GM23248 (cell line): ENCODE measurements around the gene ATP5PB. TPM values are rescaled to one million over a fixed set of nuclear protein-coding genes. Genes with fewer than 3 reads are reported as not detected.
A peak's percentile ranks its signal among the peaks of the same experiment; 100 is the strongest.

Experiments
- DNase-seq: peaks from one replicate; pipeline ENCODE4 v3.0.0-alpha.2; 2015
- H2AFZ ChIP-seq: fragments of 200-600 bp; sonication (generic); 2 replicates; pipeline ENCODE4 v1.6.1; 2016; ENCODE audit warnings: antibody characterized with exemption
- H3F3A ChIP-seq: fragments of 200-600 bp; sonication (generic); 2 replicates; pipeline ENCODE4 v1.6.1; 2016; ENCODE audit warnings: mild to moderate bottlenecking, antibody characterized with exemption, mixed run types; ENCODE audit not compliant: insufficient read depth
- H3K27ac ChIP-seq: fragments of 200-600 bp; sonication (generic); 2 replicates; pipeline ENCODE4 v1.5.1; 2016; ENCODE audit warnings: mild to moderate bottlenecking
- H3K27me3 ChIP-seq: fragments of 200-600 bp; sonication (generic); replicated peaks from 2 replicates; pipeline ENCODE4 v1.6.1; 2016; ENCODE audit warnings: mild to moderate bottlenecking; ENCODE audit not compliant: insufficient read depth
- H3K36me3 ChIP-seq: fragments of 200-600 bp; sonication (generic); 2 replicates; pipeline ENCODE4 v1.6.1; 2016; ENCODE audit warnings: low read depth, mild to moderate bottlenecking
- H3K4me1 ChIP-seq: fragments of 200-600 bp; sonication (generic); 2 replicates; pipeline ENCODE4 v1.6.1; 2016; ENCODE audit warnings: mild to moderate bottlenecking; ENCODE audit not compliant: insufficient read depth
- H3K4me2 ChIP-seq: fragments of 200-600 bp; sonication (generic); one replicate; pipeline ENCODE4 v1.6.1; 2016; ENCODE audit warnings: mild to moderate bottlenecking; ENCODE audit not compliant: unreplicated experiment
- H3K4me3 ChIP-seq: fragments of 200-600 bp; sonication (generic); 2 replicates; pipeline ENCODE4 v1.5.1; 2016; ENCODE audit warnings: mild to moderate bottlenecking
- H3K79me2 ChIP-seq: fragments of 200-600 bp; sonication (generic); 2 replicates; pipeline ENCODE4 v1.6.1; 2016; ENCODE audit warnings: mild to moderate bottlenecking; ENCODE audit not compliant: insufficient read depth
- H3K9ac ChIP-seq: fragments of 200-600 bp; sonication (generic); 2 replicates; pipeline ENCODE4 v1.6.1; 2016; ENCODE audit warnings: mild to moderate bottlenecking
- H3K9me2 ChIP-seq: fragments of 200-600 bp; sonication (generic); 2 replicates; pipeline ENCODE4 v1.6.1; 2016; ENCODE audit warnings: mixed run types, mild to moderate bottlenecking, moderate library complexity; ENCODE audit not compliant: insufficient read depth
- H3K9me3 ChIP-seq: fragments of 200-600 bp; sonication (generic); one replicate; pipeline ENCODE4 v1.6.1; 2017; ENCODE audit warnings: low read depth
- H4K20me1 ChIP-seq: fragments of 200-600 bp; sonication (generic); 2 replicates; pipeline ENCODE4 v1.6.0; 2016; ENCODE audit not compliant: insufficient read depth
- EZH2 ChIP-seq: fragments of 200-600 bp; sonication (generic); IDR thresholded peaks from 2 replicates; pipeline ENCODE4 v1.6.1; 2018; ENCODE audit warnings: antibody characterized with exemption, mild to moderate bottlenecking; ENCODE audit not compliant: insufficient read depth, poor library complexity, severe bottlenecking
- EZH2phosphoT487 ChIP-seq: fragments of 200-600 bp; sonication (generic); IDR thresholded peaks from 2 replicates; pipeline ENCODE4 v1.6.1; 2018; ENCODE audit warnings: antibody characterized with exemption, moderate library complexity, mild to moderate bottlenecking, low read depth; ENCODE audit not compliant: insufficient read depth
- WGBS, 2 experiments: methylation state at CpG; one replicate each; pipeline ENCODE4 v1.1.6; 2015 to 2017; ENCODE audit warnings: low lambda C conversion rate in 2 of 2, low coverage in 1 of 2; ENCODE audit errors: missing lambda C conversion rate in 2 of 2; 5-methylcytosine and 5-hydroxymethylcytosine counted together
- in situ Hi-C: fragments of 300-500 bp; cut with MboI; formaldehyde crosslinking; loops from 2 replicates; pipeline ENCODE4 v1.15.0; 2020
- polyA plus RNA-seq: library from polyadenylated mRNA; unstranded; fragments of >200 nt; fragmentation: Nextera tagmentation; extraction: Ambion mirVana; gene quantifications from 2 replicates; pipeline ENCODE4 v1.2.1, GENCODE V29; 2016
- total RNA-seq: library from RNA; depleted of rRNA; stranded (reverse); fragments of >200 nt; shearing (Covaris generic); gene quantifications from 2 replicates; pipeline ENCODE4 v1.2.3, GENCODE V29; 2014

The ATP5PB gene
- total and polyA plus RNA-seq, 2 experiments from 2014 or later = 226 to 304 TPM

GRCh38 chr1:111442457-111442856 is 6.8 kb upstream of the ATP5PB start:
- Histone ChIP-seq H3K4me3 (no peak overlapping the region), H3K4me1 (no peaks in the 10 kb centered on the region), H3K9ac (no peak overlapping the region), H3K27ac (no peak overlapping the region), H4K20me1 (no peaks in the 10 kb centered on the region; the same call in 1 of the 2 replicates), H3K27me3 (no peaks in the 10 kb centered on the region), H3K9me3 (no peaks in the 10 kb centered on the region), H2AFZ (no peak overlapping the region), H3K36me3 (peaks cover 58% of the 10 kb centered on the region), H3F3A (peaks cover 7% of the 10 kb centered on the region; the same call in 1 of the 2 replicates), H3K4me2 (no peak overlapping the region), H3K9me2 (no peaks in the 10 kb centered on the region), H3K79me2 (peaks cover 32% of the 10 kb centered on the region)
- TF ChIP-seq EZH2 (no peak), EZH2phosphoT487 (no peak)
- WGBS, 2 experiments = 77 to 81% methylated on average over 4 of the region's 4 CpGs
- in situ Hi-C loops = no loop called here
- DNase-seq = no peak

GRCh38 chr1:111444031-111444430 is 5.2 kb upstream of the ATP5PB start:
- 86 to 90% methylated on average over 3 of the region's 3 CpGs for WGBS, 2 experiments
- peaks cover 44% of the 10 kb centered on the region for H3K36me3 ChIP-seq

GRCh38 chr1:111446546-111446945 is 2.7 kb upstream of the ATP5PB start:
- TF ChIP-seq EZH2phosphoT487 (no peak), EZH2 (no peak)
- no peak overlapping the region for H3K27ac ChIP-seq
- H3K27me3 ChIP-seq = no peaks in the 10 kb centered on the region
- H3K9me3 ChIP-seq = no peaks in the 10 kb centered on the region
- H3K36me3 ChIP-seq = peaks cover 29% of the 10 kb centered on the region
- no peaks in the 10 kb centered on the region for H3F3A ChIP-seq
- H3K4me1 ChIP-seq = peaks cover 15% of the 10 kb centered on the region
- no peak overlapping the region for H3K4me3 ChIP-seq
- H3K79me2 ChIP-seq = peaks cover 70% of the 10 kb centered on the region
- no peak overlapping the region for H3K4me2 ChIP-seq
- no peaks in the 10 kb centered on the region for H4K20me1 ChIP-seq
- H3K9me2 ChIP-seq = no peaks in the 10 kb centered on the region
- WGBS, 2 experiments = 95 to 98% methylated on average over 4 of the region's 4 CpGs
- no peak overlapping the region for H2AFZ ChIP-seq
- H3K9ac ChIP-seq = no peak overlapping the region
- DNase-seq = no peak
- in situ Hi-C loops = no loop called here

More at GRCh38 chr1:111444031-111444430, 5.2 kb upstream of the ATP5PB start:
- H3K27ac ChIP-seq = no peak overlapping the region
- H3K9ac ChIP-seq = no peak overlapping the region
- peaks cover 2% of the 10 kb centered on the region; the same call in 1 of the 2 replicates for H3F3A ChIP-seq
- no peaks in the 10 kb centered on the region for H3K27me3 ChIP-seq
- peaks cover 47% of the 10 kb centered on the region for H3K79me2 ChIP-seq
- H3K4me2 ChIP-seq = no peak overlapping the region
- no peak overlapping the region for H2AFZ ChIP-seq
- H3K9me2 ChIP-seq = no peaks in the 10 kb centered on the region
- H3K4me3 ChIP-seq = no peak overlapping the region
- no peak for DNase-seq
- TF ChIP-seq EZH2 = no peak
- TF ChIP-seq EZH2phosphoT487 = no peak
- no peaks in the 10 kb centered on the region; the same call in 1 of the 2 replicates for H4K20me1 ChIP-seq
- no peaks in the 10 kb centered on the region for H3K4me1 ChIP-seq
- no peaks in the 10 kb centered on the region for H3K9me3 ChIP-seq
- in situ Hi-C loops = no loop called here

- Histone ChIP-seq H3K27ac (no peak overlapping the region), H3K79me2 (peaks cover 76% of the 10 kb centered on the region), H3K9me2 (no peaks in the 10 kb centered on the region), H2AFZ (no peak overlapping the region), H3K4me3 (peak overlapping the region; percentile 95), H3F3A (no peaks in the 10 kb centered on the region), H3K9ac (peak overlapping the region; percentile 94), H3K27me3 (no peaks in the 10 kb centered on the region), H4K20me1 (no peaks in the 10 kb centered on the region), H3K36me3 (peaks cover 24% of the 10 kb centered on the region), H3K4me1 (peaks cover 15% of the 10 kb centered on the region), H3K9me3 (no peaks in the 10 kb centered on the region), H3K4me2 (peak overlapping the region; percentile 92)
- WGBS, 2 experiments = 96% methylated on average over 4 of the region's 4 CpGs
- no peak for DNase-seq
- in situ Hi-C loops = no loop called here
- TF ChIP-seq EZH2 (no peak), EZH2phosphoT487 (no peak)
Observed at GRCh38 chr1:111446967-111447892, 2.0 kb upstream of the ATP5PB start.
